Stimulated activated CD8-positive, alpha-beta memory T cell treated with anti-CD3 and anti-CD28 coated beads, Interleukin-2, amount 100 ng/mL, for 1 hour (primary cell): ENCODE measurements around the gene YEATS4.

Source experiments
- DNase-seq, 2 donors: peaks; one replicate each; pipeline ENCODE4 v3.0.0-alpha.2; 2020; ENCODE audit warnings: low read depth in 2 of 2

The YEATS4 gene

GRCh38 chr12:69392179-69392928 lies 32.8 kb downstream of the YEATS4 start:
- DNase-seq: no peak

GRCh38 chr12:69396041-69396440 lies 36.5 kb downstream of the YEATS4 start:
- DNase-seq: no peak

DNA sequence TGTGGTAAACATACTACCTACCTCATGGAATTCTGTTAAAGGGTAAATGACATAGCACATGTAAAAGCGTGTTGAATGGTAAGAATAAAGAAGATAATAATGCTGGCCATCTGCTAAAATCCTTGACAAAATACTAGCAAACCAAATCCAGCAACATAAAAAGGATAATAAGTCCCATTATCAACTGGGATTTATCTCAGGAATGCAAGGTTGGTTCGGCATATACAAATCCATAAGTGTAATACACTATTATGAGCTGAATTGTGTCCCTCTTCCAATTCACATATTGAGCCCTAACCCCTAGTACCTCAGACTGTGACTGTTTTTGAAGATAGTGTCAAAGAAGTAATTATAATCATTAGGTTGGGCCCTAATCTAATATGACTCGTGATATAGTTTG lies 37.4 kb downstream of the YEATS4 start:
- no peak for DNase-seq

DNA sequence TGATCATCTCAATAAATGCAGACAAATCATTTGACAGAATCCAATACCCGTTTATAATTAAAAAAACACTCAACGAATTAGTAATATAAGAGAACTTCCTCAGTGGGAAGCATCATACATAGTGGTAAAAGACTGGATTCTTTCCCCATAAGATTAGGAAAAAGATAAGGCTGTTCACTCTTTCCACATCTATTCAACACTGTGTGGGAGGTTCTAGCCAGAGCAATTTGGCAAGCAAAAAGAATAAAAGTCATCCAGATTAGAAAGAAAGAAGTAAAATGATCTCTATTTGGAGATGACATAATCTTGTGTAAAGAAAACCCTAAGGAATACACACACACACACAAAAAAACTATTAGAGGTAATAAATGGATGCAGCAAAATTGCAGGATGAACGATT lies 38.4 kb downstream of the YEATS4 start:
- no peak for DNase-seq

- no peak for DNase-seq
These were observed 42.4 kb downstream of the YEATS4 start for GRCh38 chr12:69401940-69402339.

DNA sequence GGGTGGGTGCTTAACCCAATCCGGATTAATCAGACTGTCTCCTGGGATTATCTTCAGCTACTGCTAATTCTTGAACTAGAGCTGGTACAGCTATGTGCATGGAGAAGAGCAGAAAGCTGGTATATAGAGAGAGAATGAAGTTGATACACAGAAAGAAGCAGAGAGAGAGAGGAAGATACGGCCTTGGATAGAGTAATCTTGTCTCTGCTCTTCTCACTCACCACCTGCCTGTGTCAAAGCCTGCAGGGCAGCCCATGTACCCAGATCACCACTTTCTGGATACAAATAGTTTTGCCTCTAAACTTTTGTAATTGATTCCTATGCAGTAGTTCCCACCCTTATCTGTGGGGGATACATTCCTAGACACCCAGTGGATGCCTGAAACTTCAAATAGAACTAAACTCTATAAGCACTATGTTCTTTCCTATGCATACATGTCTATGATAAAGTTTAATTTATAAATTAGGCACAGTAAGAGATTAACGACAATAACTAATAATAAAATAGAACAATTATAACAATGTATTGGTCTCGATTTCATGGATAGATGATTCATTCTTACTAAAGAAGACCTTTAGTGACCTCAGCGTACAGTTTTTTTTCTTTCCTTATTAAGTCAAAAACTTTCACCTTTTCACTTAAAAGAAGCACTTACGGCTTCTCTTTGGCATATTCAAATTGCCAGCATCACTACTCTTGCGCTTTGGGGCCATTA lies 45.5 kb downstream of the YEATS4 start:
- DNase-seq: no peak

GRCh38 chr12:69405566-69405865 lies 46.0 kb downstream of the YEATS4 start:
- DNase-seq: no peak

- DNase-seq: no peak
These were observed 46.7 kb downstream of the YEATS4 start for GRCh38 chr12:69406217-69406616.

GRCh38 chr12:69410571-69410970 lies 51.0 kb downstream of the YEATS4 start:
- no peak for DNase-seq

GRCh38 chr12:69412655-69413054 lies 53.1 kb downstream of the YEATS4 start:
- DNase-seq: no peak

- no peak for DNase-seq
These were observed 56.1 kb downstream of the YEATS4 start for GRCh38 chr12:69415471-69416275.

- no peak for DNase-seq
These were observed 57.7 kb downstream of the YEATS4 start for GRCh38 chr12:69417231-69417630.

DNA sequence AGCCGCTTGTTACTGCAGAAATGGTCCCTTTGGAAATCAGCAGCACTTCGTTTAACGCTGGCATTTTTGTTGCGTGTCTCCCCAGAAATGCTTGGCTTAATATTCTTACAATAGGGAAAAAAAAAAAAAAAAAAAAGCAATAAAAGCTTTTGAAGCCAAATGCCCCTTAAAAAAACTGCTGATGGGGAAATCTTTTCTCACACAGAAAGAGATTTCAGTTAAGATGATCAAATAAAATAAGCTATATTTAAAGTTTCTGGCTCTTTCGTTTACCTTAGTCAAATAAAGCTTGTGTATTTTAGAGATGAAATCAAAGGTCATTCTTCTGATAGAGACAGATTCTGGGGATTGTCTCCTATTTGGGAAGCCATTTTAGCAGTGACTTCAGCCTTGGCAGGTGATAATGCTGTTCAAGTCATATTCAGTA lies 58.2 kb downstream of the YEATS4 start:
- no peak for DNase-seq

DNA sequence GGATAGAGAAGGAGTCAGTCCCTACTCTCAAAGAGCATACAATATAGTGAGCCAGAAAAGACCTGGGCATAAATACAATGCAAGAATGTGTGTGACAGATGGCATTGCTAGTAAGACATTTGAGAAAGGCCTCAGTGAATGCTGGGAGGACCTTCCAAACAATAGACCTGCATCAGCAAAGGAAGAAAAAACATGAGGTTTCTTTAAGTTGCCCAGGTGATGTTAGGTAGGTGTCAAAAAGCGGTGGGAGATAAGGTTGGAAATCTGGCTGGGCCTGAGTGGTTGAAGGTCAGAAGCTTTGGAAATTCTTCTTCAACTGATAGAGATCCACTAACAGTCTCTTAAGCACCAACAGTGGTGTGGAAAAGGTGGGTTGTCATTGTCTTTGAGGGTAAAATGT lies 60.2 kb downstream of the YEATS4 start:
- no peak for DNase-seq

DNA sequence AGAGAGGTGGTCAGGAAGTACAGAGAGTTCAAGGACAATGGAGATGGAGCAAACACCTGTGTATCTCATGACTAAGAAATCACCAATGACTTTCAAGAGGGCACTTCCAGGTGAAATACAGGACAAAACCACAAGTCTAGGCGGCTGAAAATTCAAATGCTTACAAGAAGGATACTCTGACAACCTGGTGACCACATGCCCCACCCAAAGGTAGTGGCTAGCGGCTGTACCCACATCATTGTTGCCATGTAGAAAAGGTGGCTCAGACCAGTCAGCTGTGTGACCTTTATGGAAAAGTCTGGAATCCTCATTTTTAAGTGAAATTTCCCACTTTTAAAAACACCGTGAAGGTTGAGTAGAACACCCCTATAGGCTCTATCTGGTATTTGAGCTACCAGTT lies 62.0 kb downstream of the YEATS4 start:
- no peak for DNase-seq

- no peak for DNase-seq
These were observed 63.7 kb downstream of the YEATS4 start for GRCh38 chr12:69423037-69423905.

DNA sequence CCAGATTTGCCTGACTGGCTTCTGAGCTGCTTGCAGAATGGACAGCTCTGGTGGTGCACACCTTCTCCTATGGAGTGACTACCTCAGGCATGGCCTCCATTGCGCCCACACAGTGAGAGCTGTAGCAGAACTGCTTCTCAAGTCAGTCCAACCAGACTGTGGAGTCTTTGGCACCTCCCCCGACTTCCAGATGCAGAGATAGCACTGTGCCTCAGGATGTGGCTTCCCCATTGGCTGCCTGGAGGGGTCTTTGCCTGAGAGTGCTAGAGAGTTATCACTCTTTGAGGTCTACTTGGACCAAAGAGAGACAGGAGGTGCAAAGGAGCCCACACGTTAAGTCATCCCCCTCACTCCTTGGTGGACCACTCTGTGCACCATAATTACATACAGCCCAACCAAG lies 65.9 kb downstream of the YEATS4 start:
- DNase-seq: no peak

GRCh38 chr12:69428351-69429073 lies 69.0 kb downstream of the YEATS4 start:
- no peak for DNase-seq

DNA sequence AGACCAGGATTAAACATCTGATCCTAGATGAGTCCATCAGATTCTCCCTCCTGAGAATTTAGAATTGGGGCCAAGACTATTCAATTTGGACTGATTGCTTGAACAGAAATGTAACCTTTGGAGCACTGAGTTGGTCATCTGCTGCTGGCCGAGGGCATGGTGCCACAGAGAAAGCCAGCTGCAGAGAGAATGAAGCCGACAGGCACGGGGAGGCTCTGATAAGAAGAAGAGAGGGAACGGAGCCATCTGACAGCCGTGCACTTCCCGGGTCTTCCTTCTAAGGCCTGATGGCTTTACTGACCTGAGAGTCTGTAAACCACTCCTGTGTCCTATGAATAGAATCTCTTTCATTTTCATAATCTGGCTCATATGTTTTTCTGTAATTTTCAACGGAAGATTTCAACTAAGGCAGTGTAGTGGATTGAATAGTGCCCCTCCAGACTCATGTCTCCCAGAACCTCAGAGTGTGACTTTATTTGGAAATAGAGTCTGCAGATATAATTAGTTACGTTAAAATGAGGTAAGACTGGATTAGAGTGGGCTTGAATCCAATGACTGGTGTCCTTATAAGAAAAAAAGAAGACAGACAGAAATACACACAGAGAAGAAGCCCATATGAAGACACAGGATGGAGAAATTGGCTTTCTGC lies 71.5 kb downstream of the YEATS4 start:
- DNase-seq: no peak

GRCh38 chr12:69431591-69432222 lies 72.2 kb downstream of the YEATS4 start:
- no peak for DNase-seq
